IMR-90 (cell line): ENCODE results near the gene DENND2D. TPM values are rescaled to one million over a fixed set of nuclear protein-coding genes. Genes with fewer than 3 reads are reported as not detected.

ENCODE experiments used
- ATAC-seq: fragments of 200-7000 bp; cut with Tn5 transposase; 2 replicates; pipeline ENCODE4 v1.9.1; 2020; ENCODE audit warnings: low read depth, mild to moderate bottlenecking, moderate library complexity
- BruUV-seq: library from RNA; stranded (reverse); fragments of 400-500 nt; replicated peaks from 2 replicates; lab custom pipeline; 2021; lab: Mats Ljungman, UMichigan
- CTCF ChIA-PET: fragments of 300-600 bp; formaldehyde crosslinking; extraction: SDS; loops from one replicate; lab custom pipeline; 2021; ENCODE audit warnings: antibody characterized with exemption; lab: Yijun Ruan, JAX
- POLR2A ChIA-PET: fragments of 300-600 bp; sonication (Branson Sonifier 250); formaldehyde crosslinking; loops from one replicate; lab custom pipeline; 2022; ENCODE audit warnings: antibody characterized with exemption; ENCODE audit not compliant: unreplicated experiment; lab: Charles Lee
- DNase-seq: peaks from one replicate; pipeline ENCODE4 v3.0.0; 2013
- H2AFZ ChIP-seq: replicated peaks from 2 replicates; pipeline ENCODE3; 2013; ENCODE audit warnings: low read length, mild to moderate bottlenecking; ENCODE audit not compliant: poor library complexity
- H2AK5ac ChIP-seq: 2 replicates; pipeline ENCODE4 v1.6.1; 2013; ENCODE audit warnings: low read depth, low read length, inconsistent platforms
- H2AK9ac ChIP-seq: replicated peaks from 2 replicates; pipeline ENCODE3; 2013; ENCODE audit warnings: mild to moderate bottlenecking, low read depth, low read length, moderate library complexity; ENCODE audit not compliant: poor library complexity
- H2BK120ac ChIP-seq: 2 replicates; pipeline ENCODE4 v1.6.1; 2013; ENCODE audit warnings: low read depth, low read length, inconsistent platforms
- H2BK15ac ChIP-seq: 3 replicates; pipeline ENCODE4 v1.6.1; 2013; ENCODE audit warnings: low read depth, low read length, inconsistent platforms
- H2BK20ac ChIP-seq: 2 replicates; pipeline ENCODE4 v1.6.1; 2013; ENCODE audit warnings: low read depth, mild to moderate bottlenecking, inconsistent platforms, low read length, moderate library complexity
- H2BK5ac ChIP-seq: 2 replicates; pipeline ENCODE4 v1.6.1; 2013; ENCODE audit warnings: mild to moderate bottlenecking, low read depth, low read length, inconsistent platforms; ENCODE audit not compliant: poor library complexity, severe bottlenecking
- H3K14ac ChIP-seq: replicated peaks from 2 replicates; pipeline ENCODE4 v1.6.1; 2013; ENCODE audit warnings: low read depth, low read length, inconsistent platforms
- H3K18ac ChIP-seq: 2 replicates; pipeline ENCODE4 v1.6.1; 2013; ENCODE audit warnings: low read depth, low read length, control low read depth
- H3K23ac ChIP-seq: 2 replicates; pipeline ENCODE4 v1.6.1; 2013; ENCODE audit warnings: low read depth, low read length, inconsistent platforms
- H3K27ac ChIP-seq: 2 replicates; pipeline ENCODE4 v1.5.1; 2013; ENCODE audit warnings: mild to moderate bottlenecking, control low read depth, low read length; ENCODE audit not compliant: insufficient read depth
- H3K27me3 ChIP-seq: 2 replicates; pipeline ENCODE4 v1.6.1; 2013; ENCODE audit warnings: low read length; ENCODE audit not compliant: control insufficient read depth, insufficient read depth
- H3K36me3 ChIP-seq: 2 replicates; pipeline ENCODE4 v1.6.1; 2013; ENCODE audit warnings: low read length, mixed read lengths; ENCODE audit not compliant: control insufficient read depth, insufficient read depth
- H3K4ac ChIP-seq: 2 replicates; pipeline ENCODE4 v1.6.1; 2013; ENCODE audit warnings: low read depth, low read length, inconsistent platforms
- H3K4me1 ChIP-seq: 2 replicates; pipeline ENCODE4 v1.6.1; 2013; ENCODE audit warnings: low read length, mixed read lengths; ENCODE audit not compliant: control insufficient read depth, insufficient read depth
- H3K4me2 ChIP-seq: 2 replicates; pipeline ENCODE4 v1.6.1; 2013; ENCODE audit warnings: low read depth, mild to moderate bottlenecking, control low read depth, low read length, moderate library complexity
- H3K4me3 ChIP-seq: 2 replicates; pipeline ENCODE4 v1.5.1; 2013; ENCODE audit warnings: low read depth, mild to moderate bottlenecking, control low read depth, low read length, moderate library complexity; ENCODE audit not compliant: insufficient read depth
- H3K56ac ChIP-seq: 2 replicates; pipeline ENCODE4 v1.6.1; 2013; ENCODE audit warnings: low read length, inconsistent platforms; ENCODE audit not compliant: insufficient read depth; ENCODE audit errors: extremely low read depth
- H3K79me1 ChIP-seq, 2 experiments: 2 replicates each; pipeline ENCODE4 v1.6.1; 2013; ENCODE audit warnings: low read length in 2 of 2, inconsistent platforms in 1 of 2, low read depth in 1 of 2
- H3K9ac ChIP-seq: 2 replicates; pipeline ENCODE4 v1.6.1; 2013; ENCODE audit warnings: low read depth, low read length, control low read depth
- H3K9me1 ChIP-seq: 2 replicates; pipeline ENCODE4 v1.6.1; 2013; ENCODE audit warnings: low read length, inconsistent platforms; ENCODE audit not compliant: insufficient read depth
- H3K9me3 ChIP-seq: 2 replicates; pipeline ENCODE4 v1.6.1; 2013; ENCODE audit warnings: low read length; ENCODE audit not compliant: control insufficient read depth, insufficient read depth
- H4K20me1 ChIP-seq: 2 replicates; pipeline ENCODE4 v1.6.1; 2013; ENCODE audit warnings: low read length, inconsistent platforms; ENCODE audit not compliant: insufficient read depth
- H4K5ac ChIP-seq: 2 replicates; pipeline ENCODE4 v1.6.1; 2013; ENCODE audit warnings: mild to moderate bottlenecking, low read depth, low read length, control low read depth
- H4K8ac ChIP-seq, 2 experiments: 2 replicates each; pipeline ENCODE4 v1.6.1; 2013; ENCODE audit warnings: low read depth in 2 of 2, low read length in 2 of 2, control low read depth in 1 of 2, inconsistent platforms in 1 of 2
- H4K91ac ChIP-seq: 2 replicates; pipeline ENCODE4 v1.6.1; 2013; ENCODE audit warnings: low read depth, low read length, inconsistent platforms; ENCODE audit not compliant: insufficient read depth
- CHD1 ChIP-seq: IDR thresholded peaks from 2 replicates; pipeline ENCODE4 v1.6.1; 2012; ENCODE audit warnings: low read depth, low read length, improper control_type of control experiment
- MAZ ChIP-seq: IDR thresholded peaks from 2 replicates; pipeline ENCODE4 v1.6.1; 2012; ENCODE audit warnings: low read depth, mild to moderate bottlenecking, low read length, improper control_type of control experiment, moderate library complexity, borderline replicate concordance
- MXI1 ChIP-seq: IDR thresholded peaks from 2 replicates; pipeline ENCODE4 v1.6.1; 2012; ENCODE audit warnings: low read depth, mild to moderate bottlenecking, low read length, moderate library complexity, borderline replicate concordance
- NFE2L2 ChIP-seq: fragments of 150-350 bp; IDR thresholded peaks from 2 replicates; pipeline ENCODE4 v1.6.1; 2016; ENCODE audit warnings: low read depth, mild to moderate bottlenecking, low read length
- WGBS, 2 experiments: methylation state at CpG; one replicate each; pipeline versions ENCODE4 v1.1.5 to v1.1.7; 2013; ENCODE audit warnings: missing lambda C conversion rate in 2 of 2; ENCODE audit not compliant: insufficient read length in 1 of 2; ENCODE audit errors: extremely low coverage in 2 of 2; 5-methylcytosine and 5-hydroxymethylcytosine counted together
- dilution Hi-C: fragments of 300-500 bp; cut with HindIII; formaldehyde crosslinking; loops from one replicate; pipeline ENCODE4 v1.14.3; 2018; ENCODE audit warnings: low sequenced_read_pairs; ENCODE audit not compliant: unreplicated experiment
- in situ Hi-C: fragments of 300-500 bp; cut with MboI; formaldehyde crosslinking; loops from 3 replicates; pipeline ENCODE4 v1.14.3; 2019; ENCODE audit warnings: low sequenced_read_pairs, inconsistent platforms, mixed read lengths
- intact Hi-C: fragments of 100-400 bp; cut with micrococcal nuclease; formaldehyde crosslinking; loops from 2 replicates; pipeline ENCODE4 v1.10.0; 2022
- polyA plus RNA-seq, 3 experiments: library from polyadenylated mRNA; depleted of rRNA; stranded (reverse); fragments of >200 nt; gene quantifications; 2 replicates each; pipeline ENCODE4 v1.2.3, GENCODE V29; 2012; ENCODE audit warnings: low replicate concordance in 1 of 3
- total RNA-seq: library from RNA; depleted of rRNA; stranded (reverse); fragments of >200 nt; gene quantifications from 2 replicates; pipeline ENCODE4 v1.2.3, GENCODE V29; 2012
- TF ChIP-seq, protein P1 (sequence below): conservative IDR thresholded peaks from 2 replicates; pipeline ENCODE4 v1.5.1; 2012; ENCODE audit warnings: mild to moderate bottlenecking, low read depth, low read length, improper control_type of control experiment
- TF ChIP-seq, protein P2 (sequence below): fragments of 150-350 bp; IDR thresholded peaks from 2 replicates; pipeline ENCODE4 v1.6.1; 2017; ENCODE audit warnings: mild to moderate bottlenecking, antibody characterized with exemption, low read length, low read depth
- TF ChIP-seq, protein P3 (sequence below): fragments of 150-350 bp; IDR thresholded peaks from 2 replicates; pipeline ENCODE4 v1.6.1; 2016; ENCODE audit warnings: low read depth, mild to moderate bottlenecking, low read length, moderate library complexity, borderline replicate concordance

The DENND2D gene
- total and polyA plus RNA-seq, 2 of the 4 experiments (the other 2 are of a cell fraction): 0.86 to 0.90 TPM

DNA sequence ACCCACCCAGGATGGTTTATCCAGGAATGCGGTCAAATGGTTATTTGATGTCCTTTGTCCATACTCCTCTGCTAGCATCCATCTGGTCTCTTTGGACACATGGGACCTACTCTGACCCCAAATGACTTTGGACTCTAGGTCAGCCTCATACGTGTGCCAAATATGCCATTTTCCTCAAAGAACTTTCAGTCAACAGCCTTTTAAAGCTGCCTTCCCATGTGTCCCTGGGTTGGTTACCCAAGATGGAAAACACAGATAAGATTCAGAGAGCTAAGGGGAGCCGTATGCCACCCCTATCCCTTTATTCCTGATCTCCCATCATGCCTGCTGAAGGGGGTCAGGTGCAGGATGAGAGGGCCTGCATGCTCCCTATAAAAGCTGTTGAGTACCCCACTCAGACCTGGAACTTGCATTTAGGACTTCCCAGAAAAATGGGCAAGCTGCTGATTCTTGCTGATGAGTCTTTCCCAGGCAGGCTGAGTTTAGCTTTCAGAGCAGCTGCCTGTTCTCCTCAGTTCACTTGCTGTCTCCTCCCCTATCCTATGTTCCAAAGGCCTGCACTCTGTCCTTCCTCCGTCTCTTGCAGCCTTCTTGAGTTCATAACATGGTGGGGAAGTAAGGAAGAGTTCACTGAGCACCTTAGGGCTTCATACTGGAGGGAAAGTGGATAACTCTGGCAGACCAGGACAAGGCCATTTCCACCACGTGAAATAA is 46.8 kb upstream of the DENND2D start:
- Histone ChIP-seq H4K20me1 (no peaks in the 10 kb centered on the region), H3K9me3 (no peaks in the 10 kb centered on the region), H2BK15ac (no peak overlapping the region), H4K8ac (no peak overlapping the region), H3K4me3 (no peak overlapping the region), H3K36me3 (no peaks in the 10 kb centered on the region), H2BK20ac (no peak overlapping the region), H2BK120ac (no peak overlapping the region), H3K9me1 (no peaks in the 10 kb centered on the region), H4K91ac (no peak overlapping the region), H3K79me1 (no peaks in the 10 kb centered on the region), H2AK9ac (no peak overlapping the region), H3K23ac (no peak overlapping the region), H3K9ac (no peak overlapping the region), H3K14ac (no peak overlapping the region), H3K4me1 (no peaks in the 10 kb centered on the region), H2AK5ac (no peak overlapping the region), H3K27me3 (peaks cover 15% of the 10 kb centered on the region), H2BK5ac (no peak overlapping the region), H3K18ac (no peak overlapping the region), H2AFZ (no peak overlapping the region), H3K27ac (no peak overlapping the region), H4K5ac (no peak overlapping the region), H3K56ac (no peak overlapping the region), H3K4ac (no peak overlapping the region), H3K4me2 (no peak overlapping the region)
- ATAC-seq: no peak
- dilution Hi-C loops (no loop called here), intact Hi-C loops (no loop called here), in situ Hi-C loops (no loop called here)
- ChIA-PET CTCF (no interaction called here), POLR2A (no interaction called here)
- DNase-seq: no peak
- no TSS peak for BruUV-seq
- 40% methylated on average over 1 of the region's 5 CpGs; no CpG with 5 or more reads in 1 of the 2 experiments for WGBS, 2 experiments
- TF ChIP-seq, protein P1, sequence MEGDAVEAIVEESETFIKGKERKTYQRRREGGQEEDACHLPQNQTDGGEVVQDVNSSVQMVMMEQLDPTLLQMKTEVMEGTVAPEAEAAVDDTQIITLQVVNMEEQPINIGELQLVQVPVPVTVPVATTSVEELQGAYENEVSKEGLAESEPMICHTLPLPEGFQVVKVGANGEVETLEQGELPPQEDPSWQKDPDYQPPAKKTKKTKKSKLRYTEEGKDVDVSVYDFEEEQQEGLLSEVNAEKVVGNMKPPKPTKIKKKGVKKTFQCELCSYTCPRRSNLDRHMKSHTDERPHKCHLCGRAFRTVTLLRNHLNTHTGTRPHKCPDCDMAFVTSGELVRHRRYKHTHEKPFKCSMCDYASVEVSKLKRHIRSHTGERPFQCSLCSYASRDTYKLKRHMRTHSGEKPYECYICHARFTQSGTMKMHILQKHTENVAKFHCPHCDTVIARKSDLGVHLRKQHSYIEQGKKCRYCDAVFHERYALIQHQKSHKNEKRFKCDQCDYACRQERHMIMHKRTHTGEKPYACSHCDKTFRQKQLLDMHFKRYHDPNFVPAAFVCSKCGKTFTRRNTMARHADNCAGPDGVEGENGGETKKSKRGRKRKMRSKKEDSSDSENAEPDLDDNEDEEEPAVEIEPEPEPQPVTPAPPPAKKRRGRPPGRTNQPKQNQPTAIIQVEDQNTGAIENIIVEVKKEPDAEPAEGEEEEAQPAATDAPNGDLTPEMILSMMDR: no peak
- TF ChIP-seq CHD1 (no peak), NFE2L2 (no peak), MAZ (no peak), MXI1 (no peak)
- TF ChIP-seq, protein P2, sequence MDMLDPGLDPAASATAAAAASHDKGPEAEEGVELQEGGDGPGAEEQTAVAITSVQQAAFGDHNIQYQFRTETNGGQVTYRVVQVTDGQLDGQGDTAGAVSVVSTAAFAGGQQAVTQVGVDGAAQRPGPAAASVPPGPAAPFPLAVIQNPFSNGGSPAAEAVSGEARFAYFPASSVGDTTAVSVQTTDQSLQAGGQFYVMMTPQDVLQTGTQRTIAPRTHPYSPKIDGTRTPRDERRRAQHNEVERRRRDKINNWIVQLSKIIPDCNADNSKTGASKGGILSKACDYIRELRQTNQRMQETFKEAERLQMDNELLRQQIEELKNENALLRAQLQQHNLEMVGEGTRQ: no peak
- TF ChIP-seq, protein P3, sequence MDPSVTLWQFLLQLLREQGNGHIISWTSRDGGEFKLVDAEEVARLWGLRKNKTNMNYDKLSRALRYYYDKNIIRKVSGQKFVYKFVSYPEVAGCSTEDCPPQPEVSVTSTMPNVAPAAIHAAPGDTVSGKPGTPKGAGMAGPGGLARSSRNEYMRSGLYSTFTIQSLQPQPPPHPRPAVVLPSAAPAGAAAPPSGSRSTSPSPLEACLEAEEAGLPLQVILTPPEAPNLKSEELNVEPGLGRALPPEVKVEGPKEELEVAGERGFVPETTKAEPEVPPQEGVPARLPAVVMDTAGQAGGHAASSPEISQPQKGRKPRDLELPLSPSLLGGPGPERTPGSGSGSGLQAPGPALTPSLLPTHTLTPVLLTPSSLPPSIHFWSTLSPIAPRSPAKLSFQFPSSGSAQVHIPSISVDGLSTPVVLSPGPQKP: no peak
